ENCODE results near the gene TPPP2.

- TF ChIP-seq ZNF239 (tag by site-specific recombination; IDR thresholded peaks at IDR 0.05) (no peak), TRIM28 (IDR thresholded peaks at IDR 0.05; ENCODE audit: borderline replicate concordance, low read length) (no peak), ZNF302 (tag by site-specific recombination; IDR thresholded peaks at IDR 0.05; ENCODE audit: low read depth) (no peak), ZSCAN4 (tag by site-specific recombination; IDR thresholded peaks at IDR 0.05) (no peak), ZNF184 (tag by site-specific recombination; IDR thresholded peaks at IDR 0.05) (no peak), ZNF555 (tag by site-specific recombination; conservative IDR thresholded peaks at IDR 0.05) (no peak), TSHZ1 (tag by site-specific recombination; IDR thresholded peaks at IDR 0.05; ENCODE audit: borderline replicate concordance) (no peak), ZNF335 (tag by site-specific recombination; conservative IDR thresholded peaks at IDR 0.05) (no peak), ZNF530 (tag by site-specific recombination; IDR thresholded peaks at IDR 0.05; ENCODE audit: low read depth) (no peak), ZNF580 (tag by site-specific recombination; IDR thresholded peaks at IDR 0.05) (no peak), ZNF629 (tag by site-specific recombination; IDR thresholded peaks at IDR 0.05) (no peak), ZNF138 (tag by site-specific recombination; IDR thresholded peaks at IDR 0.05; ENCODE audit: borderline replicate concordance) (no peak)
- TF ChIP-seq, protein P1, sequence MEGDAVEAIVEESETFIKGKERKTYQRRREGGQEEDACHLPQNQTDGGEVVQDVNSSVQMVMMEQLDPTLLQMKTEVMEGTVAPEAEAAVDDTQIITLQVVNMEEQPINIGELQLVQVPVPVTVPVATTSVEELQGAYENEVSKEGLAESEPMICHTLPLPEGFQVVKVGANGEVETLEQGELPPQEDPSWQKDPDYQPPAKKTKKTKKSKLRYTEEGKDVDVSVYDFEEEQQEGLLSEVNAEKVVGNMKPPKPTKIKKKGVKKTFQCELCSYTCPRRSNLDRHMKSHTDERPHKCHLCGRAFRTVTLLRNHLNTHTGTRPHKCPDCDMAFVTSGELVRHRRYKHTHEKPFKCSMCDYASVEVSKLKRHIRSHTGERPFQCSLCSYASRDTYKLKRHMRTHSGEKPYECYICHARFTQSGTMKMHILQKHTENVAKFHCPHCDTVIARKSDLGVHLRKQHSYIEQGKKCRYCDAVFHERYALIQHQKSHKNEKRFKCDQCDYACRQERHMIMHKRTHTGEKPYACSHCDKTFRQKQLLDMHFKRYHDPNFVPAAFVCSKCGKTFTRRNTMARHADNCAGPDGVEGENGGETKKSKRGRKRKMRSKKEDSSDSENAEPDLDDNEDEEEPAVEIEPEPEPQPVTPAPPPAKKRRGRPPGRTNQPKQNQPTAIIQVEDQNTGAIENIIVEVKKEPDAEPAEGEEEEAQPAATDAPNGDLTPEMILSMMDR (tag by site-specific recombination; IDR thresholded peaks at IDR 0.05) = no peak
- TF ChIP-seq, protein P2, sequence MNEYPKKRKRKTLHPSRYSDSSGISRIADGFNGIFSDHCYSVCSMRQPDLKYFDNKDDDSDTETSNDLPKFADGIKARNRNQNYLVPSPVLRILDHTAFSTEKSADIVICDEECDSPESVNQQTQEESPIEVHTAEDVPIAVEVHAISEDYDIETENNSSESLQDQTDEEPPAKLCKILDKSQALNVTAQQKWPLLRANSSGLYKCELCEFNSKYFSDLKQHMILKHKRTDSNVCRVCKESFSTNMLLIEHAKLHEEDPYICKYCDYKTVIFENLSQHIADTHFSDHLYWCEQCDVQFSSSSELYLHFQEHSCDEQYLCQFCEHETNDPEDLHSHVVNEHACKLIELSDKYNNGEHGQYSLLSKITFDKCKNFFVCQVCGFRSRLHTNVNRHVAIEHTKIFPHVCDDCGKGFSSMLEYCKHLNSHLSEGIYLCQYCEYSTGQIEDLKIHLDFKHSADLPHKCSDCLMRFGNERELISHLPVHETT (tag by site-specific recombination; IDR thresholded peaks at IDR 0.05) = no peak
Measured at GRCh38 chr14:20996521-20996920, 33.5 kb upstream of the TPPP2 start.
